ENCODE results near the gene HARS1. TPM values are rescaled to one million over a fixed set of nuclear protein-coding genes. Genes with fewer than 3 reads are reported as not detected.
A peak's percentile ranks its signal among the peaks of the same experiment; 100 is the strongest.

HARS1 gene
- total and polyA plus RNA-seq, 2 of the 13 experiments (the other 11 are each of a cell fraction or from before 2014, with no cell fraction given): 36.9 to 66.2 TPM

DNA sequence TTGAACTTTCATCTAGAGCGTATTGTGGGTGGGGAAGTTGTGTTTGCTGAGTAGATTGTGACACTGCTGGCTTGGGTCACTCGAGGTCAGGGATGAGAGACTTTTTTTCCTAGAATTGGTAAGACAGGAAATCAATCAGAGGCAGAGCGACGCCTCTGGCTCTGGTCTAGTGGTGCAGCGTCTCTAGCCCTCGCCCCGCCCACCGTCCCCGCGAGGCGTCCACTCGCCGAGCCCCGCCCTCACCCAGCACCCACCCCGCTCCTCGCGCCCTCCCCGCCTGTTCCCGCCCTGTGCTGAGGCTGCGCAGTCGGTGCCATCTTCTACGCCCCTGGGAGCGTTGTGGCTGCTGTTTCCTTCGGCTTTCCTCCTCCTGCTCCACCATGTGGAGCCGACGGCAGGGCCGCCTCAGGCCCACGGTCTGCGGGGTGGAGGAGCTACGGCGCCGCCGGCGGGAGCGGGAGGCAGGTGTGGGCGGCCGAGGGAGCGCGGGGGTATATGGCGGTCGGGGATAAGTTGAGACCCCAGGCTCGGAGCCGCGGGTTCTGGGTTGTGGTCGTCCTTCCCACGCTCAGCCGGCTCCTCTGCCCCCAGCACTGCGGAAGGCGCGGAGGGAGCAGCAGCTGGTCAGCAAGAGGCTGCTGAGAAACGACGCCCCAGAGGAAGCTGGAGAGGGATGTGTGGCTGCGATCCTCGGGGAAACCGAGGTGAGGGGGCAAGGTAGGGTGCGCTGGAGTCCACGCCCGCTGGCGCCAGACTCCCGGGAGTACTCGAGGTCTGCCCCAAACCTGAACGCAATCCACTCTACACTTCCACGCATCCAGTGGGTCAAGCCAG, 51.8 kb downstream of the HARS1 start, which contains the start of gene TMCO6 (continued):
- TF ChIP-seq, protein P1, sequence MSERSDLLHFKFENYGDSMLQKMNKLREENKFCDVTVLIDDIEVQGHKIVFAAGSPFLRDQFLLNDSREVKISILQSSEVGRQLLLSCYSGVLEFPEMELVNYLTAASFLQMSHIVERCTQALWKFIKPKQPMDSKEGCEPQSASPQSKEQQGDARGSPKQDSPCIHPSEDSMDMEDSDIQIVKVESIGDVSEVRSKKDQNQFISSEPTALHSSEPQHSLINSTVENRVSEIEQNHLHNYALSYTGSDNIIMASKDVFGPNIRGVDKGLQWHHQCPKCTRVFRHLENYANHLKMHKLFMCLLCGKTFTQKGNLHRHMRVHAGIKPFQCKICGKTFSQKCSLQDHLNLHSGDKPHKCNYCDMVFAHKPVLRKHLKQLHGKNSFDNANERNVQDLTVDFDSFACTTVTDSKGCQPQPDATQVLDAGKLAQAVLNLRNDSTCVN (CRISPR knock-in tag; IDR thresholded peaks at IDR 0.05; ENCODE audit: borderline replicate concordance): peak; percentile 75; the same call in 1 of the 2 replicates
- TF ChIP-seq ZNF232 (CRISPR knock-in tag; IDR thresholded peaks at IDR 0.05; ENCODE audit: borderline replicate concordance): peak; percentile 19; the same call in 1 of the 2 replicates
- peak; percentile 49; the same call in 1 of the 2 replicates for TF ChIP-seq ZBTB38 (CRISPR knock-in tag; IDR thresholded peaks at IDR 0.05)
- TF ChIP-seq, protein P2, sequence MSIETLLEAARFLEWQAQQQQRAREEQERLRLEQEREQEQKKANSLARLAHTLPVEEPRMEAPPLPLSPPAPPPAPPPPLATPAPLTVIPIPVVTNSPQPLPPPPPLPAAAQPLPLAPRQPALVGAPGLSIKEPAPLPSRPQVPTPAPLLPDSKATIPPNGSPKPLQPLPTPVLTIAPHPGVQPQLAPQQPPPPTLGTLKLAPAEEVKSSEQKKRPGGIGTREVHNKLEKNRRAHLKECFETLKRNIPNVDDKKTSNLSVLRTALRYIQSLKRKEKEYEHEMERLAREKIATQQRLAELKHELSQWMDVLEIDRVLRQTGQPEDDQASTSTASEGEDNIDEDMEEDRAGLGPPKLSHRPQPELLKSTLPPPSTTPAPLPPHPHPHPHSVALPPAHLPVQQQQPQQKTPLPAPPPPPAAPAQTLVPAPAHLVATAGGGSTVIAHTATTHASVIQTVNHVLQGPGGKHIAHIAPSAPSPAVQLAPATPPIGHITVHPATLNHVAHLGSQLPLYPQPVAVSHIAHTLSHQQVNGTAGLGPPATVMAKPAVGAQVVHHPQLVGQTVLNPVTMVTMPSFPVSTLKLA (IDR thresholded peaks at IDR 0.05): 0 out of 2 replicates have a peak, but pooled peaks have one; percentile 25
- TF ChIP-seq KDM4B (CRISPR knock-in tag; IDR thresholded peaks at IDR 0.05): no peak; the same call in none of the 2 replicates
- TF ChIP-seq SIX1 (CRISPR knock-in tag; IDR thresholded peaks at IDR 0.05; ENCODE audit: borderline replicate concordance): peak; percentile 70
- TF ChIP-seq DBP (CRISPR knock-in tag; IDR thresholded peaks at IDR 0.05; ENCODE audit: not compliant biosample characterization): no peak
- TF ChIP-seq, protein P3, sequence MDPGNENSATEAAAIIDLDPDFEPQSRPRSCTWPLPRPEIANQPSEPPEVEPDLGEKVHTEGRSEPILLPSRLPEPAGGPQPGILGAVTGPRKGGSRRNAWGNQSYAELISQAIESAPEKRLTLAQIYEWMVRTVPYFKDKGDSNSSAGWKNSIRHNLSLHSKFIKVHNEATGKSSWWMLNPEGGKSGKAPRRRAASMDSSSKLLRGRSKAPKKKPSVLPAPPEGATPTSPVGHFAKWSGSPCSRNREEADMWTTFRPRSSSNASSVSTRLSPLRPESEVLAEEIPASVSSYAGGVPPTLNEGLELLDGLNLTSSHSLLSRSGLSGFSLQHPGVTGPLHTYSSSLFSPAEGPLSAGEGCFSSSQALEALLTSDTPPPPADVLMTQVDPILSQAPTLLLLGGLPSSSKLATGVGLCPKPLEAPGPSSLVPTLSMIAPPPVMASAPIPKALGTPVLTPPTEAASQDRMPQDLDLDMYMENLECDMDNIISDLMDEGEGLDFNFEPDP (CRISPR knock-in tag; conservative IDR thresholded peaks at IDR 0.05): no peak
- peak; percentile 78; the same call in 1 of the 2 replicates for TF ChIP-seq SOX5 (CRISPR knock-in tag; IDR thresholded peaks at IDR 0.05; ENCODE audit: borderline replicate concordance)
- TF ChIP-seq ZNF839 (CRISPR knock-in tag; IDR thresholded peaks at IDR 0.05; ENCODE audit: borderline replicate concordance): no peak
- TF ChIP-seq RCOR2 (CRISPR knock-in tag; IDR thresholded peaks at IDR 0.05): peak; percentile 70
- no peak for TF ChIP-seq SIN3B (IDR thresholded peaks at IDR 0.05; ENCODE audit: low read length)
- TF ChIP-seq FOXA3 (CRISPR knock-in tag; IDR thresholded peaks at IDR 0.05): peak; percentile 88
- TF ChIP-seq NR1H2 (CRISPR knock-in tag; IDR thresholded peaks at IDR 0.05; ENCODE audit: borderline replicate concordance, low read depth): peak; percentile 98
- no peak for TF ChIP-seq ZSCAN20 (CRISPR knock-in tag; IDR thresholded peaks at IDR 0.05; ENCODE audit: borderline replicate concordance)
- TF ChIP-seq HCFC1 (IDR thresholded peaks at IDR 0.05; ENCODE audit: low read depth, low read length): no peak
- peak; percentile 90; the same call in 1 of the 2 replicates for TF ChIP-seq ARNT2 (CRISPR knock-in tag; IDR thresholded peaks at IDR 0.05; ENCODE audit: low read depth)
- TF ChIP-seq MIXL1 (CRISPR knock-in tag; IDR thresholded peaks at IDR 0.05): peak; percentile 21; the same call in 1 of the 2 replicates
- no peak for TF ChIP-seq ARNT (IDR thresholded peaks at IDR 0.05)
- TF ChIP-seq FOSL1 (CRISPR knock-in tag; IDR thresholded peaks at IDR 0.05; ENCODE audit: borderline replicate concordance): no peak
- TF ChIP-seq ZNF616 (CRISPR knock-in tag; IDR thresholded peaks at IDR 0.05; ENCODE audit: low read depth): no peak
- TF ChIP-seq ZNF263 (CRISPR knock-in tag; IDR thresholded peaks at IDR 0.05): no peak; the same call in 1 of the 2 replicates
